Activated naive CD8-positive, alpha-beta T cell (primary cell): ENCODE measurements around the gene CHSY1.

Source experiments
- H3K27ac Mint-ChIP-seq: one replicate; pipeline ENCODE4 v1.8.0; 2021; ENCODE audit warnings: mixed read lengths
- H3K27me3 Mint-ChIP-seq: one replicate; pipeline ENCODE4 v1.8.0; 2021; ENCODE audit warnings: mixed read lengths
- H3K36me3 Mint-ChIP-seq: one replicate; pipeline ENCODE4 v1.8.0; 2021; ENCODE audit warnings: mixed read lengths
- H3K4me1 Mint-ChIP-seq: one replicate; pipeline ENCODE4 v1.8.0; 2021; ENCODE audit warnings: low read depth, mixed read lengths
- H3K4me3 Mint-ChIP-seq: one replicate; pipeline ENCODE4 v1.8.0; 2021; ENCODE audit warnings: mild to moderate bottlenecking, mixed read lengths
- H3K9me3 Mint-ChIP-seq: one replicate; pipeline ENCODE4 v1.8.0; 2021; ENCODE audit warnings: low read depth, mixed read lengths

The CHSY1 gene

DNA sequence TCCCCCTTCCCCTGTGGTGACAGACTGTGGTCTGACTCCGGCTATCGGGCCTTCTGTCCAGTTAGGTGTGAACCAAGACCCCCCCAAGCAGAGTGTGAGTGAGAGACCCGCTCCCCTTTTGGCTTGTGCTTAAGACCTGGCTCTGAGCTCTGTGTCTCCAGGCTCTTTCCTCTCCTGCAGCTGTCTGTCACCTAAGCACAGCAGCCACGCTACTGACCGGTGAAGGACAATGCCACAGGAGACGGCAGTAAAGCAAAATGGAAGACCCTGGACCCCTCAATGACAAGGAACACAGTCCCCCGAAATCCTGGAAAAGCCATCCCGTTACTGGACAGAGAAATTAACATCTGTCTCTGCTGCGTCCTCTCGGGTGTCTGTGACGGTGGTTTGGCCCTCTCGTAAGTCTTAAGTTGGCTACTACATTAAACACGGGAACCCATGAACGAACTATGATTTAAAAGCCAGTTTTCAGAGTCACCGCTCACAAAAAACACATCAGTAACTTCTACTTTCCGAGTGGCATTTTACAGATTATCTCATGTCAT, 53.7 kb downstream of the CHSY1 start:
- Mint-ChIP-seq H3K4me3 (peak overlapping the region; percentile 49), H3K9me3 (no peaks in the 10 kb centered on the region), H3K36me3 (peaks cover 5% of the 10 kb centered on the region), H3K27ac (peak overlapping the region; percentile 98), H3K4me1 (peaks cover 93% of the 10 kb centered on the region), H3K27me3 (no peaks in the 10 kb centered on the region)

GRCh38 chr15:101194546-101195125, 57.2 kb downstream of the CHSY1 start:
- peak overlapping the region; percentile 96 for H3K27ac Mint-ChIP-seq
- no peaks in the 10 kb centered on the region for H3K27me3 Mint-ChIP-seq
- H3K4me3 Mint-ChIP-seq: peak overlapping the region; percentile 61
- peaks cover 11% of the 10 kb centered on the region for H3K36me3 Mint-ChIP-seq
- peaks cover 93% of the 10 kb centered on the region for H3K4me1 Mint-ChIP-seq
- H3K9me3 Mint-ChIP-seq: no peaks in the 10 kb centered on the region

- H3K4me1 Mint-ChIP-seq: peaks cover 93% of the 10 kb centered on the region
- H3K27me3 Mint-ChIP-seq: no peaks in the 10 kb centered on the region
- H3K4me3 Mint-ChIP-seq: peak overlapping the region; percentile 61
- no peaks in the 10 kb centered on the region for H3K9me3 Mint-ChIP-seq
- H3K27ac Mint-ChIP-seq: peak overlapping the region; percentile 96
- H3K36me3 Mint-ChIP-seq: peaks cover 13% of the 10 kb centered on the region
Measured at GRCh38 chr15:101193806-101194545, 57.9 kb downstream of the CHSY1 start.

DNA sequence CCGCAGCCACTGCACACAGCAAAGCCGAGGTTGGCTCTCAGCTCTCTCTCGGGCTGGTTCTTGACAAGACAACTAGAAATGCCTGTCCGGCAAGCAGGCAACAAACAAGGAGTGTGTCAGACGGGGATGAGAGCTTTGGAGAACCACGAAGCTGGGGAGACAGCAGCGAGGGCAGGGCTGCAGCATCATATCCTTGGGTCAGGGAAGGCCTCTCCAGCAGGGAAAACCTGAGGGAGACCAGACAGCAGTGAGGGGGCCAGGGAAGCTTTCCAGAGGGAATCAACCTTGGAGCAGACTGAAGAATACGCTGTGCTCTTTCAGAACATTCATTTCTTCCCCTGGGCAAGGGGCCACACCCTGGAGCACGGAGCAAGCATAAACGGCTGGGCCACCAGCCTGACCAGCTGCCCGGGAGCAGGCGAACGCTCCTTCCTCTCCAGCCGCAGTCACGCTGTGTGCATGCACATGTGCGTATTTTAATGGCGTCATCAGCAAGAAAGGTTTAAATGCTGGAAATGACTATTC, 58.7 kb downstream of the CHSY1 start:
- peak overlapping the region; percentile 23 for H3K4me3 Mint-ChIP-seq
- peaks cover 93% of the 10 kb centered on the region for H3K4me1 Mint-ChIP-seq
- no peaks in the 10 kb centered on the region for H3K27me3 Mint-ChIP-seq
- no peaks in the 10 kb centered on the region for H3K9me3 Mint-ChIP-seq
- peaks cover 13% of the 10 kb centered on the region for H3K36me3 Mint-ChIP-seq
- H3K27ac Mint-ChIP-seq: peak overlapping the region; percentile 96

DNA sequence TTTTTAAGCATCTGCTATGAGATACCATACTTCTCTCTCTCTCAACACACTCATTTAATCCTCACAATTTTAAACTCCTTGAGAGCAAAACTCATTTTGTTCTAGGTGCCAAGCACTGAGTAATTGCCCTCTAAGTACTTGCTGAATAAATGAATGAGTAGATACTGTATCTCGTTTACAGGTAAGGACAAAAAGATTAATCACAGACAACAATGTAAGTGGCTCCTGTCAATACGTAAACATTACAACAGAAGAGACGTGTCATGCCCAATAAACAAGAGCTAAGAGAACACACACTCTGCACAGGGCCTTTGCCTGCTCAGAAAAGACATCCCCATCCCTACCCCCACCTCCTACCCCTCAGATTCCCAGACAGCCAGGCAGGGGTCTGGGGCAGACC, 59.8 kb downstream of the CHSY1 start:
- H3K4me3 Mint-ChIP-seq: peak overlapping the region; percentile 9
- H3K4me1 Mint-ChIP-seq: peaks cover 93% of the 10 kb centered on the region
- H3K27ac Mint-ChIP-seq: peak overlapping the region; percentile 96
- no peaks in the 10 kb centered on the region for H3K9me3 Mint-ChIP-seq
- H3K27me3 Mint-ChIP-seq: no peaks in the 10 kb centered on the region
- peaks cover 15% of the 10 kb centered on the region for H3K36me3 Mint-ChIP-seq

GRCh38 chr15:101191242-101191641, 60.6 kb downstream of the CHSY1 start:
- peak overlapping the region; percentile 95 for H3K27ac Mint-ChIP-seq
- H3K27me3 Mint-ChIP-seq: no peaks in the 10 kb centered on the region
- peaks cover 15% of the 10 kb centered on the region for H3K36me3 Mint-ChIP-seq
- H3K4me1 Mint-ChIP-seq: peaks cover 91% of the 10 kb centered on the region
- peak overlapping the region; percentile 14 for H3K4me3 Mint-ChIP-seq
- H3K9me3 Mint-ChIP-seq: no peaks in the 10 kb centered on the region

DNA sequence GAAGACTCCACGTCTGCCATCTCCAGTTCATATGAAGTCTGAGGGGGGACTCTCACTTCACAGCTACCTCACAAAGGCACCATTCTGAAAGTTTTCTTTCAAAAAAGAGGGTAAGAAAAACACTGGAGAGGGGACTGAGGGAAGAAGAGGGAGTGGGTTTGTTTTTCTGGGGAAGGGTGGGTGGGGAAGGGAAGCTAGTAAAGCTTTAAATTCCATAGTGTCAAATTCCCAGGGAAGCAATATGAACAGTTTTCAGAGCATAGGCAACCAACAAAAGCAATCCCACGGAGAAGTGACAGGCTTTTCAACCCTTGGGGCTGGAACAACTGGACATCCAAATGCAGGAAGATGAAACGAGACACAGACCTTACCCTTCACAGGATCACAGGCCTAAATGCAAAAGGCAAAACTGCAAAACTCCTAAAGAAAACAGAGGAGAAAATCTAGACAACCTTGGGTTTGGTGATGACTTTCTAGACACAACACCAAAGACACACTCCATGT, 61.7 kb downstream of the CHSY1 start:
- Mint-ChIP-seq H3K36me3 (peaks cover 15% of the 10 kb centered on the region), H3K4me1 (peaks cover 81% of the 10 kb centered on the region), H3K27ac (peak overlapping the region; percentile 95), H3K9me3 (no peaks in the 10 kb centered on the region), H3K4me3 (no peak overlapping the region), H3K27me3 (no peaks in the 10 kb centered on the region)

DNA sequence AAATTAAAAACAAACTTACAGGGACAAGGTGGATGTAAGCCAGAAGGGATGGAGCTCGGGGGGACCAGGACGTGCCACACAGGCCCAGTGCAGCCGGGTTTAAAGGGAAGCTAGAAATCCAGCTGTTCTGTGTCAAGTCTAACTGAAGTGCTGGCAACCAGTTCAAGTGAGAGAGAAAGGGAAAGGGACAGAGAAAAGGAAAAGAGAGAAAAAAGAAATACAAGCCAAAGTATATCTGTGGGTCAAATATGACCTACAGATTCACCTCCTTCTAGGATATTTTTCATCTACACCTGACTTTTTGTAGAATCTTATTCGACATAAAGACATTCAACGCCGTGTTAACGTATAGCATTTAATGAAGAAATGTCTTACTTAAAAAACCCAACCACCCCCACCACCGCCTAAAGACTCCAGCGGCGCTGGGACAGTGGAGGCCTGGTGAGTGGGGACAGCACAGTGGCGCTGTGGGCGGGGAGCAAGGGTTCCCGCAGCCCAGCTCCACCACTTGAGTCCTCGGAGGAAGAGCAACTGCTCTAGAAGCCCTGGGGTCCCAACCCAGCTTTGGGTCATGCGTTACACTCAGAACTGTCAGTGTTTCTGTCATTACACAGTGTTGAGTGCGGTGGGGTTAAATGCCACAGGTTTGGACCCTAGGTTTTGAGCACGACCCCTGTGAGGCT, 62.3 kb downstream of the CHSY1 start:
- H3K27me3 Mint-ChIP-seq: no peaks in the 10 kb centered on the region
- H3K4me1 Mint-ChIP-seq: peaks cover 79% of the 10 kb centered on the region
- H3K36me3 Mint-ChIP-seq: peaks cover 18% of the 10 kb centered on the region
- H3K9me3 Mint-ChIP-seq: no peaks in the 10 kb centered on the region
- H3K4me3 Mint-ChIP-seq: peak overlapping the region; percentile 58
- H3K27ac Mint-ChIP-seq: peak overlapping the region; percentile 95

DNA sequence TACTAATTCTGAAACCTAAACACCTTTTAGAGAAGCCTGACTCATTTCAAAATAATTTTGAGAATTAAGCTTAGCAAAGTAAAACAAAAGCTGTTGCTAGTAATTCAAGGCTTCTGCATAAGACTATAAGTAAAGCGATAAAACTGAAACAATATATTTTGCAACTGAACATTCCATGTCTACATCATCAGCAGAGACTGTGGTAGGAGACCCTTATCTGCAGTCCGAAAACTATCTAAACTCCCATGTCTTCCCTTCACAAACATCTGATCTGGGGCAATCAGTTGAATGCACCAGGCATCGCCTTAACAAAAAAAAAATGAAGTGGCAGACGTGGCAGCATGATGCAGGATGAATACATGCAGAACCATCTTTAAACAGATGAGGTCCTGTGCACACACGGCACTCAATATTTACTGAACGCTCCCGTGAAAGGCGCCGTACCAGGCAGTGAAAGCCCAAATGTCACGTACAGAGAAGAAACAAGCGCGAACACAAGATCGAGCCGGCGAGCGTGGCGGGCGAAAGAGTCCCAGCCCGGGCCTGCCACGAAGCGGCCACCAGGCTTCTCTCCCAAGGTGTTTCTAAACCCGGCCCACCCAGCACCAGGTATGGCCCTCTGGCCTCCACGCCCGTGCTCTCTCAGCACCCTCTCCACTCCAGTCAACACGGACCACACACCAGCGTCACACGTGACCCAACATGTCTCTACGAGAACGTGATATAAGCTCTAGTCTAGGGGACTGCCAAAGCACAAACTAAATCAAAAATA, 63.0 kb downstream of the CHSY1 start:
- Mint-ChIP-seq H3K4me3 (peak overlapping the region; percentile 58), H3K27ac (peak overlapping the region; percentile 95), H3K36me3 (peaks cover 16% of the 10 kb centered on the region), H3K9me3 (no peaks in the 10 kb centered on the region), H3K4me1 (peaks cover 75% of the 10 kb centered on the region), H3K27me3 (no peaks in the 10 kb centered on the region)

- Mint-ChIP-seq H3K36me3 (peaks cover 14% of the 10 kb centered on the region), H3K27ac (peak overlapping the region; percentile 95), H3K9me3 (no peaks in the 10 kb centered on the region), H3K4me3 (peak overlapping the region; percentile 70), H3K27me3 (no peaks in the 10 kb centered on the region), H3K4me1 (peaks cover 73% of the 10 kb centered on the region)
Measured at GRCh38 chr15:101187820-101188636, 63.8 kb downstream of the CHSY1 start.

- Mint-ChIP-seq H3K9me3 (no peaks in the 10 kb centered on the region), H3K36me3 (peaks cover 18% of the 10 kb centered on the region), H3K27me3 (no peaks in the 10 kb centered on the region), H3K27ac (peak overlapping the region; percentile 69), H3K4me3 (no peak overlapping the region), H3K4me1 (peaks cover 75% of the 10 kb centered on the region)
Measured at GRCh38 chr15:101185770-101186169, 66.1 kb downstream of the CHSY1 start.

- Mint-ChIP-seq H3K4me3 (no peak overlapping the region), H3K9me3 (no peaks in the 10 kb centered on the region), H3K27ac (peak overlapping the region; percentile 69)
Measured at GRCh38 chr15:101185336-101185735, 66.5 kb downstream of the CHSY1 start.

DNA sequence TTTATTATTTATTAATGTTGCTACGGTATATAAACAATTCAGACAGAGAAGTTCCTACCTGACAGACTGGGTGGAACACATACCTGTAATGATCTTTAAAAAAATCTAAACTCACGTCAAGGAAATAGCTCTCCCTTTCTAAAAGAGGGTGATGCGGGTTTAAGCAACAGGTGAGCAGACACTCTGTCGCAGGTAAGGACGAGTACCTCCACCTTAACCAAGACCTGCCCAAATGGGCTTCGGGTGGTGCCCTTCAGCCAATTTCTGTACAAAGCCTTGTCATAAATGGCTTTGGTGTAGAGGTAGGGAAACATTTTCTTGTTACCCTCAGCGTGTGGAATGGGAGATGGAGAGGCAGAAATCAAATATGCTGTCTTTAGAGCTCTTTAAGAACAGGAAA, 67.0 kb downstream of the CHSY1 start:
- Mint-ChIP-seq H3K36me3 (peaks cover 18% of the 10 kb centered on the region), H3K27me3 (no peaks in the 10 kb centered on the region), H3K9me3 (no peaks in the 10 kb centered on the region), H3K4me3 (no peak overlapping the region), H3K27ac (peak overlapping the region; percentile 35), H3K4me1 (peaks cover 76% of the 10 kb centered on the region)

More at GRCh38 chr15:101185336-101185735, 66.5 kb downstream of the CHSY1 start:
- no peaks in the 10 kb centered on the region for H3K27me3 Mint-ChIP-seq
- H3K36me3 Mint-ChIP-seq: peaks cover 18% of the 10 kb centered on the region
- H3K4me1 Mint-ChIP-seq: peaks cover 75% of the 10 kb centered on the region
